Ishikawa (cell line): ENCODE results near the gene CHD9.

Experiments used
- CEBPB ChIP-seq: IDR thresholded peaks from 2 replicates; pipeline ENCODE4 v1.6.1; 2012
- CREB1 ChIP-seq: IDR thresholded peaks from 2 replicates; pipeline ENCODE4 v1.6.1; 2012; ENCODE audit warnings: low read depth
- EP300 ChIP-seq: IDR thresholded peaks from 2 replicates; pipeline ENCODE4 v1.6.1; 2012; ENCODE audit warnings: borderline replicate concordance
- FOXM1 ChIP-seq: IDR thresholded peaks from 2 replicates; pipeline ENCODE4 v1.6.1; 2012; ENCODE audit warnings: low read depth, borderline replicate concordance
- NFIC ChIP-seq: IDR thresholded peaks from 2 replicates; pipeline ENCODE4 v1.6.1; 2012
- RAD21 ChIP-seq: IDR thresholded peaks from 2 replicates; pipeline ENCODE4 v1.6.1; 2012; ENCODE audit warnings: low read depth
- TAF1 ChIP-seq: IDR thresholded peaks from 2 replicates; pipeline ENCODE4 v1.6.1; 2012; ENCODE audit warnings: low read depth, mild to moderate bottlenecking
- TCF12 ChIP-seq: IDR thresholded peaks from 2 replicates; pipeline ENCODE4 v1.6.1; 2012; ENCODE audit warnings: low read depth
- TEAD4 ChIP-seq: IDR thresholded peaks from 2 replicates; pipeline ENCODE4 v1.6.1; 2012
- YY1 ChIP-seq: IDR thresholded peaks from 2 replicates; pipeline ENCODE4 v1.6.1; 2012; ENCODE audit warnings: low read depth
- ZBTB7A ChIP-seq: IDR thresholded peaks from 2 replicates; pipeline ENCODE4 v1.6.1; 2012; ENCODE audit warnings: low read depth
- TF ChIP-seq, protein P1 (sequence below): IDR thresholded peaks from 2 replicates; pipeline ENCODE4 v1.6.1; 2012; ENCODE audit warnings: low read depth, mild to moderate bottlenecking
- TF ChIP-seq, protein P2 (sequence below): IDR thresholded peaks from 2 replicates; pipeline ENCODE4 v1.6.1; 2012

DNA sequence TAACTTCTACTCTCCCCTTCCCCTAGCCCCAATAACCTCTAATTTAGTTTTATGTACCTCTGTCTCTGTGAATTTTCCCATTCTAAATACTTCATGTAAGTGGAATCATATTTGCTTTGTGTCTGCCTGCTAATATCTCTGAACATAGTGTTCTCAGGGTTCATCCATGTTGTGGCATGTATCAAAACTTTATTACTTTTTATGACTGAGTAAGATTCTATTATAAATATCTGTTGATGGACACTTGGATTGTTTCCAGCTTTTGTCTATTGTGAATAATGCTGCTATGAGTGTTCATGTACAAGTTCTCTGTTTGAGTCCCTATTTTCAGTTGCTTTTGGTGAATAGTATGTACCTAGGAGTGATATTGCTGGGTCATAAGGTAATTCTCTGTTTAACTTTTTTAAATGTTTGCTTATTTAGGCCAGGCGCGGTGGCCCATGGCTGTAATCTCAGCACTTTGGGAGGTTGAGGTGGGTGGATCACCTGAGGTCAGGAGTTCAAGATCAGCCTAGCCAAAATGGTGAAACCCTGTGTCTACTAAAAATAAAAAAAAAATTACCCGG is 92.8 kb downstream of the CHD9 start:
- TF ChIP-seq CEBPB (no peak), TAF1 (no peak), EP300 (no peak), FOXM1 (no peak), RAD21 (no peak), YY1 (no peak), TEAD4 (no peak), NFIC (no peak), ZBTB7A (no peak), TCF12 (no peak), CREB1 (no peak)
- TF ChIP-seq, protein P1, sequence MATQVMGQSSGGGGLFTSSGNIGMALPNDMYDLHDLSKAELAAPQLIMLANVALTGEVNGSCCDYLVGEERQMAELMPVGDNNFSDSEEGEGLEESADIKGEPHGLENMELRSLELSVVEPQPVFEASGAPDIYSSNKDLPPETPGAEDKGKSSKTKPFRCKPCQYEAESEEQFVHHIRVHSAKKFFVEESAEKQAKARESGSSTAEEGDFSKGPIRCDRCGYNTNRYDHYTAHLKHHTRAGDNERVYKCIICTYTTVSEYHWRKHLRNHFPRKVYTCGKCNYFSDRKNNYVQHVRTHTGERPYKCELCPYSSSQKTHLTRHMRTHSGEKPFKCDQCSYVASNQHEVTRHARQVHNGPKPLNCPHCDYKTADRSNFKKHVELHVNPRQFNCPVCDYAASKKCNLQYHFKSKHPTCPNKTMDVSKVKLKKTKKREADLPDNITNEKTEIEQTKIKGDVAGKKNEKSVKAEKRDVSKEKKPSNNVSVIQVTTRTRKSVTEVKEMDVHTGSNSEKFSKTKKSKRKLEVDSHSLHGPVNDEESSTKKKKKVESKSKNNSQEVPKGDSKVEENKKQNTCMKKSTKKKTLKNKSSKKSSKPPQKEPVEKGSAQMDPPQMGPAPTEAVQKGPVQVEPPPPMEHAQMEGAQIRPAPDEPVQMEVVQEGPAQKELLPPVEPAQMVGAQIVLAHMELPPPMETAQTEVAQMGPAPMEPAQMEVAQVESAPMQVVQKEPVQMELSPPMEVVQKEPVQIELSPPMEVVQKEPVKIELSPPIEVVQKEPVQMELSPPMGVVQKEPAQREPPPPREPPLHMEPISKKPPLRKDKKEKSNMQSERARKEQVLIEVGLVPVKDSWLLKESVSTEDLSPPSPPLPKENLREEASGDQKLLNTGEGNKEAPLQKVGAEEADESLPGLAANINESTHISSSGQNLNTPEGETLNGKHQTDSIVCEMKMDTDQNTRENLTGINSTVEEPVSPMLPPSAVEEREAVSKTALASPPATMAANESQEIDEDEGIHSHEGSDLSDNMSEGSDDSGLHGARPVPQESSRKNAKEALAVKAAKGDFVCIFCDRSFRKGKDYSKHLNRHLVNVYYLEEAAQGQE: no peak
- TF ChIP-seq, protein P2, sequence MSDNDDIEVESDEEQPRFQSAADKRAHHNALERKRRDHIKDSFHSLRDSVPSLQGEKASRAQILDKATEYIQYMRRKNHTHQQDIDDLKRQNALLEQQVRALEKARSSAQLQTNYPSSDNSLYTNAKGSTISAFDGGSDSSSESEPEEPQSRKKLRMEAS: no peak
